Stimulated activated naive CD8-positive, alpha-beta T cell treated with anti-CD3 and anti-CD28 coated beads, Interleukin-15, amount 100 ng/mL, for 72 hours (primary cell): ENCODE data around the gene TEX26.

Experiments used
- ATAC-seq: fragments of 150-1000 bp; cut with Tn5 transposase; 2 replicates; pipeline ENCODE4 v1.10.0; 2021; ENCODE audit warnings: mild to moderate bottlenecking, moderate library complexity
- DNase-seq, 2 donors: peaks; one replicate each; pipeline ENCODE4 v3.0.0; 2021 to 2022
- H3K27ac Mint-ChIP-seq, 2 donors: one replicate each; pipeline ENCODE4 v1.8.0; 2022; ENCODE audit warnings: mild to moderate bottlenecking in 2 of 2, mixed read lengths in 2 of 2, moderate library complexity in 2 of 2
- H3K27me3 Mint-ChIP-seq: one replicate; pipeline ENCODE4 v1.8.0; 2022; ENCODE audit warnings: mixed read lengths
- H3K4me1 Mint-ChIP-seq: one replicate; pipeline ENCODE4 v1.8.0; 2022; ENCODE audit warnings: mild to moderate bottlenecking, mixed read lengths
- H3K4me3 Mint-ChIP-seq, 2 donors: one replicate each; pipeline ENCODE4 v1.8.0; 2022; ENCODE audit warnings: mild to moderate bottlenecking in 2 of 2, mixed read lengths in 2 of 2, moderate library complexity in 1 of 2
- H3K9me3 Mint-ChIP-seq, 2 donors: one replicate each; pipeline ENCODE4 v1.8.0; 2022; ENCODE audit warnings: mixed read lengths in 2 of 2

Gene TEX26

DNA sequence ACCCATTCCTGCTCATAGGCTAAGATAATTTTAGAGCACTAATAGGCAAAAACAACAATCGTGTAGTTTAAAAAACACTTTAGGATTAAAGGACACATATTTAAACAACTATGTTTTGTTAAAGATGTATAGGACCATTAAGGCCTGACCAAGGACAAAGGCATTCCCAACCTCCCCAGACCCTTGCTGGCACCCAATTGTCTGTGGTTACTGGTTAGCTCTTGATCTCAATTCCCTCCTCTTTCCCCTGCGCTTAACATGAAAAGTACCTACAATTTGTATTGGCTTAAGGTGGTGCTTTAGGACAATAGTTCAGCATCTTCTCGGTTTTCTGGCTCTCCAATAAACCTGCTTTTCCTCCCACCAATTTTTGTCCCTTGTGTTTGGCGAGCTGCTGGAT, 51.0 kb downstream of the TEX26 start:
- no peaks in the 10 kb centered on the region for H3K9me3 Mint-ChIP-seq
- H3K4me3 Mint-ChIP-seq = no peak overlapping the region
- no peaks in the 10 kb centered on the region for H3K4me1 Mint-ChIP-seq
- peaks cover 41% of the 10 kb centered on the region for H3K27me3 Mint-ChIP-seq
- DNase-seq (no peak), ATAC-seq (no peak)
- H3K27ac Mint-ChIP-seq = no peak overlapping the region

GRCh38 chr13:30984620-30985019, 52.2 kb downstream of the TEX26 start:
- H3K4me3 Mint-ChIP-seq = no peak overlapping the region
- no peaks in the 10 kb centered on the region for H3K9me3 Mint-ChIP-seq
- DNase-seq (no peak), ATAC-seq (no peak)
- peaks cover 35% of the 10 kb centered on the region for H3K27me3 Mint-ChIP-seq
- H3K27ac Mint-ChIP-seq = no peak overlapping the region
- no peaks in the 10 kb centered on the region for H3K4me1 Mint-ChIP-seq

DNA sequence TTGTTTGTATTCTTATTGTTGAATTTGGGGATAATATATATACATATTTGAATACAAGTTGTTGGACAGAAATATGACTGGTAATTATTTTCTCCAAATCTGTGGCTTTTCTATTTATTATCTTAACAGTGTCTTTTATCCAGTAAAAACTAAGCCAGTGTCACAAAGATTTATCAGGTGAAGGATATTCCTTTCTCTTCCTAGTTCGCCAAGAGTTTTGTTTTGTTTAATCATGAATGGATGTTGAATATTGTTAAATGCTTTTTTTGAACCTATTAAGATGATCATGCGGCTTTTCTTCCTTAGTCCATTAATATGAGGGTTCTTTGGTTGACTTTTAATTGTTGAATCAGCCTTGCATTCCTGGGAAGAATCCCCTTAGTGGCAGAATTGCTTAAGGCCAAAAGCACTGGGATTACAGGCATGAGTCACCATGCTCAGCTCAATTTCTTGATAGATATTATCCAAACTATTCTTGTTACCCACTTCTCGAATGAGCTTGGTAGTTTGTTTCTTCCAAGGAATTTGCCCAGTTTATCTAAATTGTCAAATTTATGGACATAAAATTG, 53.3 kb downstream of the TEX26 start:
- Mint-ChIP-seq H3K27me3 (peaks cover 35% of the 10 kb centered on the region), H3K9me3 (no peaks in the 10 kb centered on the region), H3K27ac (no peak overlapping the region), H3K4me3 (no peak overlapping the region), H3K4me1 (no peaks in the 10 kb centered on the region)
- ATAC-seq (no peak), DNase-seq (no peak)

GRCh38 chr13:30991184-30991583, 58.7 kb downstream of the TEX26 start:
- H3K4me1 Mint-ChIP-seq = no peaks in the 10 kb centered on the region
- H3K4me3 Mint-ChIP-seq = no peak overlapping the region
- peaks cover 31% of the 10 kb centered on the region for H3K27me3 Mint-ChIP-seq
- ATAC-seq (no peak), DNase-seq (no peak)
- H3K27ac Mint-ChIP-seq = no peak overlapping the region
- H3K9me3 Mint-ChIP-seq = no peaks in the 10 kb centered on the region

DNA sequence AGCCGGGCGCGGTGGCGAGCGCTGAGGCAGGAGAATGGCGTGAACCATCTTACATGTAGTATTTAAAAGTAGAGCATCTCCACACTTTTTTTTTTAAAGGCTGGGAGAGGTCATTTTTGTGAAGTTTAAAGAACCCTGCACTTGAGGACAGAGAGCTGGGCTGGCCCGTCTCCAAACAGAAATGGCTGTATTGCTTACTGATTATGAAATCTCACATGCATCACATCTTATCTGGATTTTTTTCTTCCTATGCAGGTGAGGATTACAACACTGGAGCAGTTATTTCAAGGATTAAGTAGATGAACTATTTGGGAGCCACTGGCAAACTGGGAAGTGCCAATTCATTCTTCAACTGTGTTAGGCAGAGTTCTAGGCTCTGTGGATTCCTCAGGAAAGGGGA, 59.5 kb downstream of the TEX26 start:
- H3K27ac Mint-ChIP-seq = no peak overlapping the region
- DNase-seq (no peak), ATAC-seq (no peak)
- H3K4me1 Mint-ChIP-seq = no peaks in the 10 kb centered on the region
- no peaks in the 10 kb centered on the region for H3K9me3 Mint-ChIP-seq
- H3K4me3 Mint-ChIP-seq = no peak overlapping the region
- H3K27me3 Mint-ChIP-seq = peaks cover 31% of the 10 kb centered on the region

DNA sequence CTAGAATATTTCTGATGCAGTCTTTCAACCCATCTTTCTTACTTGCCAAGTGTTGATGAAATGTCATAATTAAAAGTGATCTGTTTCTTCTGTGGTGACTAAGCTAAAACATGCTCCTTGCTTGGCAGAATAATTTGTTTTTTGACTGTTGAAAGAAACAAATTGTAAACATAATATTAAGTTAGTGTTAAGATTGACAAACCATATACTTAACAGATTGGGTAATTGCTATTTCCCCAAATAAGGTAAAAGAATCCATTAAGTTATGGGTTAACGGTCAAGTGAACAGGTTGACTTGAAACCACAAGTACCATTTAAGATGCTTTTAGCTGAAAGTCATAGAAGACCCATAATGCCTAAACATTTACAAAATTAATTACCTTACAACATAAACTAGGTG, 62.9 kb downstream of the TEX26 start:
- no peak overlapping the region for H3K27ac Mint-ChIP-seq
- DNase-seq (no peak), ATAC-seq (no peak)
- no peak overlapping the region for H3K4me3 Mint-ChIP-seq
- H3K27me3 Mint-ChIP-seq = peaks cover 23% of the 10 kb centered on the region
- H3K9me3 Mint-ChIP-seq = no peaks in the 10 kb centered on the region
- H3K4me1 Mint-ChIP-seq = no peaks in the 10 kb centered on the region

GRCh38 chr13:30997697-30998096, 65.2 kb downstream of the TEX26 start:
- no peaks in the 10 kb centered on the region for H3K4me1 Mint-ChIP-seq
- ATAC-seq (no peak), DNase-seq (no peak)
- no peaks in the 10 kb centered on the region for H3K9me3 Mint-ChIP-seq
- H3K27ac Mint-ChIP-seq = no peak overlapping the region
- H3K4me3 Mint-ChIP-seq = no peak overlapping the region
- H3K27me3 Mint-ChIP-seq = peaks cover 12% of the 10 kb centered on the region

DNA sequence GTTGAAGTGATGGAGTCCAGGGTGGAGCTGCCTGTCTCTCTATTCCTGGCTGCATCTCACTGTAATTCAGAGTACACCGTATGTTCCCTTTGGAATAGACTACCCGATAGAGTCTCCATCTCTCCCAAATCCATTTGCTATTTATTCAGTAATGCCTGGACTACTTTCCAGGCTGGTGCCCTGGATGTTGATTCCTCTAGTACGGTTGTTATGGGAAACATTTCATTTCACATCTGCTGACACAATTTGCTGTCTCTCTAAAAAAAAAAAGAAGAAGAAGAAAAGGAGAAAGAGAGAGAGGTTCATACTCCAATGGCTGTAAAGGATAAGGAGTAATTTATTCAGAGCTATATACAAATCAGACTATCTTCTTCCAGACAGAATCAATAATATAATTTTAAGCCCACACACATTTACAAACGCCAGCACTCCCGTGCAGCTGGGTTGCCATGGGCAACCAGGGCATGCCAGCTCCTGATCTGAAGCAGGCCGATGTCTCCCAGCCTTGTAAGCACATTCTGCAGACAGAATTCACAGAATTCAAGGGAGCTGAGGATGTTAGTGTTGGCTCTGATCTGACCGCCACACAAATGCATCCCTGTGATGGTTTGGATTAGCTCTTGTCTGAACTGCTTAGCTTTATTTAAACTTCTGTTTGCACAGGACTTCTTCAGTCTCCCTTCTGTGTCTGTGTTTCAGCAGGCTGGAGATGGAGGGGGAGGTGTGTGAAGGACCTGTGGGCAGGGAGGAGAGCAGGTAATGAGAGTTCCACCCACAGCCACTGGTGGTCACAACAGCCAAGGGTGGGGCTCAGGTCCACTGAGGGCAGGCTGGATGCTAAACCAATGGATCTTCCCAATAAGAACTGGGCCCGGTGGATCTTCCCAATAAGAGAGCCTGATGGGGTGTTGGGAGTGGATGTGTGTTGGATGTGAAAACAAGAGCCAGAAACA, 66.0 kb downstream of the TEX26 start:
- Mint-ChIP-seq H3K9me3 (no peaks in the 10 kb centered on the region), H3K27me3 (peaks cover 5% of the 10 kb centered on the region), H3K27ac (no peak overlapping the region), H3K4me3 (no peak overlapping the region), H3K4me1 (no peaks in the 10 kb centered on the region)
- no peak for DNase-seq
- ATAC-seq = no peak

DNA sequence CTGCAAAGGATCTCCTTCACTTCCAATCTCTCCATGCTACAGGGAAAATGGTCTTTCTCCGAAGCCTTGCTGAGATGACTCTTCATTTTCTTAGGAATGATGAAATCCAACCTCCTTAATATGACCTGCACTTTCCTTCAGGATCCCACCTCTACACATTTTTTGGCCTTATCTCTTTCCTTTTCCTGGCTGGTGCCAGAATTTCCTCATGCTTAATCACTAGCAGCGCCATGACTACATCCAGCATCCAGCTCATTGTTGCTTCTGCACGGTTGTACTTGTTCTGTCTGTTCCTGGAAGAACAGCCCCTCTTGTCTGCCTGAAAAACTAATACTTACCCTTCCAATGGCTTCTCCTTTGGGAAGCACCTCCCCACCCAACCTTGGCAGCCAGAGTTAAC, 68.4 kb downstream of the TEX26 start:
- Mint-ChIP-seq H3K4me1 (no peaks in the 10 kb centered on the region), H3K27me3 (peaks cover 6% of the 10 kb centered on the region), H3K4me3 (no peak overlapping the region), H3K27ac (peak overlapping the region in 1 of 2 donors; percentile 66), H3K9me3 (no peaks in the 10 kb centered on the region)
- no peak for DNase-seq
- no peak for ATAC-seq

DNA sequence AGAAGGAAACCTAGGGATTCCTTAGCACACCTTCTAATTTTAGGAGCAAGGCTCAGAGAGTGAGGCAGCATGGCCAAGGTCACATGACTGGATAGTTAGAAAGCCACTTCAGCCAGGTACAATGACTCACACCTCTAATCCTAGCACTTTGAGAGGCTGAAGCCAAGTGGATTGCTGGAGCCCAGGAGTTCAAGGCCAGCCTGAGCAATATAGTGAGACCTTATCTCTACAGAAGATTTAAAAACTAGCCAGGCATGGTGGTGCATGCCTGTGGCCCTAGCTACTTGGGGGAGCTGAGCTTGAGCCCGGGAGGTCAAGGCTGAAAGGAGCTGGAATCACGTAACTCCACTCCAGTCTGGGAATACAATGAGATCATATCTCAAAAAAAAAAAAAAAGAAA, 69.2 kb downstream of the TEX26 start:
- DNase-seq = no peak
- Mint-ChIP-seq H3K27me3 (peaks cover 12% of the 10 kb centered on the region), H3K4me1 (no peaks in the 10 kb centered on the region), H3K27ac (no peak overlapping the region), H3K4me3 (no peak overlapping the region), H3K9me3 (no peaks in the 10 kb centered on the region)
- no peak for ATAC-seq

- DNase-seq = no peak
- ATAC-seq = no peak
- no peak overlapping the region for H3K4me3 Mint-ChIP-seq
- no peak overlapping the region for H3K27ac Mint-ChIP-seq
- no peaks in the 10 kb centered on the region for H3K4me1 Mint-ChIP-seq
- no peaks in the 10 kb centered on the region for H3K9me3 Mint-ChIP-seq
- H3K27me3 Mint-ChIP-seq = peaks cover 37% of the 10 kb centered on the region
Observed at GRCh38 chr13:31005066-31005465, 72.6 kb downstream of the TEX26 start.

- Mint-ChIP-seq H3K27me3 (peaks cover 61% of the 10 kb centered on the region), H3K4me3 (no peak overlapping the region), H3K4me1 (peaks cover 11% of the 10 kb centered on the region), H3K9me3 (no peaks in the 10 kb centered on the region), H3K27ac (no peak overlapping the region)
- DNase-seq (no peak), ATAC-seq (no peak)
Observed at GRCh38 chr13:31007417-31007816, 75.0 kb downstream of the TEX26 start.

DNA sequence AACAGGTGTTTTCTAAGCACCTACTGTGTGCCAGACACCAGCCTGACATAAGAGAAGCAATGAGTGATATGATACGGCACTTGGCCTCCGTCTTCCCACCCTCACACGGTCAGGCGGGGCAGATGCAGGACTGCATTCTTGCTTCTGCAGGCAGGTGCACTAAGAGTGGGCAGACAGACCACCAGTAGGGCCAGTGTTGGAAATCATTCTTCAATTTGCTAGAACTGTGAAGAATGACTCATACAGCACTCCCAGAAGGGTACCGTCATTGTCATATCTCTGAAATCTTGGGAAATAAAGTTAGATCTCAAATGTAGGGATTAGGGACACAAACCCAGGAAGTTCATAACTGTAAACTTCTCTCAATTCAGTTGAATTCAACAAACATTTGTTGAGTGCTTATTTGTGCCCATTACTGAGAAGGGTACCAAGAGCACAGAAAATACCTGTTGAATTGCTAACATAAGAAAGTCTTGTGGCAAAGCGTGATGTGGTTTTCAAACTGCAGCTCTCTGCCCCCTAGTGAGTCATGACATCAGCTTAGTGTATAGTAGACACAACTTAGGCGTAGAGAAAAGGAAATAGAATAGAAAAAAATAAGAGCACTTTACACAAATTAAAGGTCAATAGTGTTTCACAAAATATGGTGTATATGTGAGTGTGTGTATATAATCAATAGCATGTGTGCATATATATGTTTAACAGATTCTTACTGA, 76.1 kb downstream of the TEX26 start:
- H3K4me3 Mint-ChIP-seq = no peak overlapping the region
- H3K4me1 Mint-ChIP-seq = peaks cover 16% of the 10 kb centered on the region
- DNase-seq (no peak), ATAC-seq (peak; percentile 68)
- no peaks in the 10 kb centered on the region for H3K9me3 Mint-ChIP-seq
- H3K27me3 Mint-ChIP-seq = peaks cover 64% of the 10 kb centered on the region
- H3K27ac Mint-ChIP-seq = no peak overlapping the region

GRCh38 chr13:31009166-31009565, 76.7 kb downstream of the TEX26 start:
- Mint-ChIP-seq H3K27me3 (peaks cover 70% of the 10 kb centered on the region), H3K9me3 (no peaks in the 10 kb centered on the region), H3K4me3 (no peak overlapping the region), H3K4me1 (peaks cover 16% of the 10 kb centered on the region), H3K27ac (no peak overlapping the region)
- ATAC-seq = peak; percentile 43
- no peak for DNase-seq

DNA sequence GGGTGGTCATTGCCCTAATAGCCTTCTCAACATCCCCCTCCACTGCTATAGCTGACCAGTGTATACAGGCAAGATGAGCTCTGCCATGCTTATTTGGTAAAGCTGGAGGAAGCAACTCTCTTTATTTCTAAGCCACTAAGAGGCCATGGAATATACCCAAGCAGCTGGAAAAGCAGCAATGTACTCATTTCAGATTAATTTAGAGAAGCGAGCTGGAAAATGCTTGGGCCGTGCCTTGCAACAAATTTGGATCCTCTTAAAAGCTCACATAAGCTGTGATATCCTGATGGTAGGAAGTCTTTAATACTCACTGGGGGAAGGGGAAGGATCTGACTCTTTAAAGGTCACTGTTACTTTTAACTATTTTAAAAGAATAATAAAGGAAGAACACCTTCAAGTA, 77.8 kb downstream of the TEX26 start:
- Mint-ChIP-seq H3K27me3 (peaks cover 81% of the 10 kb centered on the region), H3K27ac (peak overlapping the region in 1 of 2 donors; percentile 81), H3K9me3 (no peaks in the 10 kb centered on the region), H3K4me1 (peaks cover 16% of the 10 kb centered on the region), H3K4me3 (no peak overlapping the region)
- no peak for DNase-seq
- ATAC-seq = no peak
